ENCODE measurements around the gene SEPHS1. TPM values are rescaled to one million over a fixed set of nuclear protein-coding genes. Genes with fewer than 3 reads are reported as not detected.

SEPHS1 gene
- total RNA-seq, 1 experiment from 2014 or later: 63.0 TPM

DNA sequence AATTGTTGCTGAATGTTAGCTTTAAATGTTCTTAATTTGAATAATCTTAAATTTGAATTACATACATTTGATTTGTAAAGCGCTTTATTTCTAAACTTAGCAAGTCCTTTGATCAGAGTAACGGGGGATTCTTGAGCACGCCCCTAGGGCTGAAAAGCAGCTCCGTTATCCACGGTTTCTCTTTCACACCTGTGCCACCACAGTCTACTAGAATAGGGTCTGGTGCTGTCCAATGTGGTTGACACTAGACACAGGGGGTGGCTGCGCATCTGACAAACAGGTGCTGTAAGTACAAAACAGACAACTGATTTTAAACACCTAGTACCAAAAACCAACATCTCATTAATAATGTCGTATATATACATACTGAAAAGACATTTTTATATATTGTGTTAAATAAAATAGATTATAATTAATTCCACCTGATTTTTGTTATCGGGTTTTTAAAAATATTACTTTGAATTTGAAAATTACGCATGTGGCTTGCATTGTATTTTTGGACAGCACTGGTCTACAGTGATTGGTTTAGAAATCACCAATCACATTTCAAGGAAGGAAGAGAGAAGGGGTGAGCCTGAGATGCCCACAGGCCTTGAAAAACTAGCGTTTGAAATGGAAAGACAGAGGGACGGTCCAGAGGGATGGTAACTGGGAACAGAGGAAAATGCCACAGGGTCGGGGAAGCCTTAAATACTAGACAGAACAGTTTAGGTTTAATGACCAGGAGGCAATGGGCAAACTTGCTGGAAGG lies 7.3 kb downstream of the SEPHS1 start:
- Histone ChIP-seq H3K36me3 (ENCODE audit: low read depth) (no peaks in the 10 kb centered on the region), H3K4me3 (no peak overlapping the region), H4K20me1 (ENCODE audit: insufficient read depth) (no peaks in the 10 kb centered on the region), H3K4me2 (no peak overlapping the region), H3K79me2 (ENCODE audit: low read depth) (peaks cover 27% of the 10 kb centered on the region), H3K9me3 (ENCODE audit: insufficient read depth, low read depth) (no peaks in the 10 kb centered on the region), H3K27me3 (ENCODE audit: insufficient read depth, low read depth) (no peaks in the 10 kb centered on the region), H3K27ac (no peak overlapping the region), H3K9me2 (ENCODE audit: insufficient read depth) (no peaks in the 10 kb centered on the region), H3K4me1 (replicated peaks; ENCODE audit: insufficient read depth) (0 out of 2 replicates have a peak, but pooled peaks cover 1% of the 10 kb centered on the region), H2AFZ (no peak overlapping the region), H3F3A (ENCODE audit: insufficient read depth, low read depth) (no peaks in the 10 kb centered on the region)
- DNase-seq: no peak
- no peak for TF ChIP-seq EZH2 (IDR thresholded peaks at IDR 0.05; ENCODE audit: low read depth)
- TF ChIP-seq, protein P1, sequence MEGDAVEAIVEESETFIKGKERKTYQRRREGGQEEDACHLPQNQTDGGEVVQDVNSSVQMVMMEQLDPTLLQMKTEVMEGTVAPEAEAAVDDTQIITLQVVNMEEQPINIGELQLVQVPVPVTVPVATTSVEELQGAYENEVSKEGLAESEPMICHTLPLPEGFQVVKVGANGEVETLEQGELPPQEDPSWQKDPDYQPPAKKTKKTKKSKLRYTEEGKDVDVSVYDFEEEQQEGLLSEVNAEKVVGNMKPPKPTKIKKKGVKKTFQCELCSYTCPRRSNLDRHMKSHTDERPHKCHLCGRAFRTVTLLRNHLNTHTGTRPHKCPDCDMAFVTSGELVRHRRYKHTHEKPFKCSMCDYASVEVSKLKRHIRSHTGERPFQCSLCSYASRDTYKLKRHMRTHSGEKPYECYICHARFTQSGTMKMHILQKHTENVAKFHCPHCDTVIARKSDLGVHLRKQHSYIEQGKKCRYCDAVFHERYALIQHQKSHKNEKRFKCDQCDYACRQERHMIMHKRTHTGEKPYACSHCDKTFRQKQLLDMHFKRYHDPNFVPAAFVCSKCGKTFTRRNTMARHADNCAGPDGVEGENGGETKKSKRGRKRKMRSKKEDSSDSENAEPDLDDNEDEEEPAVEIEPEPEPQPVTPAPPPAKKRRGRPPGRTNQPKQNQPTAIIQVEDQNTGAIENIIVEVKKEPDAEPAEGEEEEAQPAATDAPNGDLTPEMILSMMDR (conservative IDR thresholded peaks at IDR 0.05): no peak
- no TSS peak for BruUV-seq (replicated peaks)
- ChIA-PET CTCF (interaction anchor here (0.7 kb wide), 1 partner anchor 101 kb away, joined by 10 read pairs; no protein-coding TSS in a partner anchor), POLR2A (ENCODE audit: unreplicated experiment) (no interaction called here)
- intact Hi-C loops (cut with micrococcal nuclease; ENCODE audit: unreplicated experiment): no loop called here

DNA sequence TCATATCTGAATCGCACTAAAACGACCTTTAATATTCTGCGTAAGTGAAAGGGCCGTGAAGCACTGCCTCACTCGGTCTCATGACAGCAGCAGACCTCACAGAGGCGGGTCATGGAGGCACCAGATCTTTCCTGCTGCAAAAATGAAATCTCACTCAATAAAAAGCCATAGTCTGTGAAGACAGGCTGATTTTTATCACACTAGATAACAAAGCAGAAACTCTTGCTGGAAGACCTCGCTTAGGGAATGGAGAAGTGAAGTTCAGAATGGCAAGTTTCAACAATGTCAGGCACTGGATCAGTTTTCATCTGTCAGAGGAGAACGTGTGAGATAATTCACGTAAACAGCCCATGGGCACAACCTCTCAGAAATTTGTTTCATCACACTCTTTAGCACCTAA lies 8.0 kb downstream of the SEPHS1 start:
- no peaks in the 10 kb centered on the region for H3K36me3 ChIP-seq (ENCODE audit: low read depth)
- no peak overlapping the region for H3K4me2 ChIP-seq
- DNase-seq: no peak
- H2AFZ ChIP-seq: no peak overlapping the region
- H3K27me3 ChIP-seq (ENCODE audit: insufficient read depth, low read depth): no peaks in the 10 kb centered on the region
- H3K4me3 ChIP-seq: no peak overlapping the region
- no peaks in the 10 kb centered on the region for H4K20me1 ChIP-seq (ENCODE audit: insufficient read depth)
- TF ChIP-seq, protein P1 (conservative IDR thresholded peaks at IDR 0.05): no peak
- TF ChIP-seq EZH2 (IDR thresholded peaks at IDR 0.05; ENCODE audit: low read depth): no peak
- H3K4me1 ChIP-seq (replicated peaks; ENCODE audit: insufficient read depth): no peaks in the 10 kb centered on the region
- ChIA-PET CTCF (no interaction called here), POLR2A (ENCODE audit: unreplicated experiment) (no interaction called here)
- no peaks in the 10 kb centered on the region for H3K9me2 ChIP-seq (ENCODE audit: insufficient read depth)
- BruUV-seq (replicated peaks): no TSS peak
- intact Hi-C loops (cut with micrococcal nuclease; ENCODE audit: unreplicated experiment): no loop called here
- H3K27ac ChIP-seq: no peak overlapping the region
- no peaks in the 10 kb centered on the region for H3K9me3 ChIP-seq (ENCODE audit: insufficient read depth, low read depth)
- H3F3A ChIP-seq (ENCODE audit: insufficient read depth, low read depth): no peaks in the 10 kb centered on the region
- peaks cover 20% of the 10 kb centered on the region for H3K79me2 ChIP-seq (ENCODE audit: low read depth)

DNA sequence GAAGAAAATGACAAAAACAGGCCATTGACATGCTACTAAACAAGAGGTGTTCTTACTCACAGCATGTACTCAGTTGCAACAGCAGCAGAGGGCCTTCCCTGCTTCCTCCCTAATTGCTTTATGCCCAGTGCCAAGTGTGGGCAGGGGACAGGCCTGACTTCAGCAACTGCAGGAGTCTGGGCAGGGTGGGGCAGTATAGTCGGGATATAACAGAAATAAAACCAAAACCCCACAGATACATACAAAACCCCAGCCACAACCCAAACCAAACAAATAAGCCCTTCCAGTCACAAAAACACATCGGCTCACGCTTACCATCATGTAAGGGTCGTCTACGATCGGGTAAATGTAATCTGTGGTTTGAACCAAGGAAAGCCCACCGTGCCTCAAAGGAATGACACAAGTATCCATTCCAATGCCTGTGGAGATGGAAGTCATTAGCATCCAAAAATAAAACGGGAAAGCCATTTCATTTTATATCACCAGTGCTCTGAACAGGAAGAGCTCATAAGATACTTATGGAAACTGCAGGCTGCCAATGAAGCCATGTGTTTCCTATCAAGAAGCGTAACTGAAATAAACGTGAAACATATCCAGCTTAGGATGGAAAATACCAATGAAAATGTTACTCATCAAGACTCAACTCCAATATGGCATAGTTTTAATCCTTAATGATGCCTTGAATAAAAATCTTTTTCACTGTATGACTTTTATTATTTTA lies 9.5 kb downstream of the SEPHS1 start:
- no peak overlapping the region for H3K27ac ChIP-seq
- 0 out of 2 replicates have a peak, but pooled peaks cover 6% of the 10 kb centered on the region for H3K79me2 ChIP-seq (ENCODE audit: low read depth)
- no peaks in the 10 kb centered on the region for H4K20me1 ChIP-seq (ENCODE audit: insufficient read depth)
- CTCF ChIA-PET: no interaction called here
- no peak overlapping the region for H3K4me3 ChIP-seq
- H3K9me2 ChIP-seq (ENCODE audit: insufficient read depth): no peaks in the 10 kb centered on the region
- POLR2A ChIA-PET (ENCODE audit: unreplicated experiment): no interaction called here
- no peak overlapping the region for H2AFZ ChIP-seq
- TF ChIP-seq, protein P1 (conservative IDR thresholded peaks at IDR 0.05): no peak
- no peak for TF ChIP-seq EZH2 (IDR thresholded peaks at IDR 0.05; ENCODE audit: low read depth)
- H3K4me2 ChIP-seq: no peak overlapping the region
- no peaks in the 10 kb centered on the region for H3K9me3 ChIP-seq (ENCODE audit: insufficient read depth, low read depth)
- H3K36me3 ChIP-seq (ENCODE audit: low read depth): no peaks in the 10 kb centered on the region
- no peaks in the 10 kb centered on the region for H3K27me3 ChIP-seq (ENCODE audit: insufficient read depth, low read depth)
- H3F3A ChIP-seq (ENCODE audit: insufficient read depth, low read depth): no peaks in the 10 kb centered on the region
- intact Hi-C loops (cut with micrococcal nuclease; ENCODE audit: unreplicated experiment): no loop called here
- BruUV-seq (replicated peaks): no TSS peak
- no peak for DNase-seq
- no peaks in the 10 kb centered on the region for H3K4me1 ChIP-seq (replicated peaks; ENCODE audit: insufficient read depth)
